ENCODE measurements around the gene EZH2. TPM values are rescaled to one million over a fixed set of nuclear protein-coding genes. Genes with fewer than 3 reads are reported as not detected.
A peak's percentile ranks its signal among the peaks of the same experiment; 100 is the strongest.

Gene EZH2
- total RNA-seq, 1 experiment from 2014 or later = 18.4 TPM

- no peak for DNase-seq
- Histone ChIP-seq H3K27me3 (ENCODE audit: control insufficient read depth, insufficient read depth, low read length) (no peaks in the 10 kb centered on the region), H3K4me3 (ENCODE audit: insufficient read depth, low read depth, low read length) (peak overlapping the region; percentile 78), H3K36me3 (replicated peaks; ENCODE audit: control insufficient read depth, insufficient read depth, low read length) (no peaks in the 10 kb centered on the region)
Observed at GRCh38 chr7:148882841-148883265, 1.2 kb downstream of the EZH2 start.

GRCh38 chr7:148882192-148882591 is 1.9 kb downstream of the EZH2 start:
- Histone ChIP-seq H3K4me3 (ENCODE audit: insufficient read depth, low read depth, low read length) (no peak overlapping the region), H3K27me3 (ENCODE audit: control insufficient read depth, insufficient read depth, low read length) (no peaks in the 10 kb centered on the region), H3K36me3 (replicated peaks; ENCODE audit: control insufficient read depth, insufficient read depth, low read length) (no peaks in the 10 kb centered on the region)
- DNase-seq = no peak

DNA sequence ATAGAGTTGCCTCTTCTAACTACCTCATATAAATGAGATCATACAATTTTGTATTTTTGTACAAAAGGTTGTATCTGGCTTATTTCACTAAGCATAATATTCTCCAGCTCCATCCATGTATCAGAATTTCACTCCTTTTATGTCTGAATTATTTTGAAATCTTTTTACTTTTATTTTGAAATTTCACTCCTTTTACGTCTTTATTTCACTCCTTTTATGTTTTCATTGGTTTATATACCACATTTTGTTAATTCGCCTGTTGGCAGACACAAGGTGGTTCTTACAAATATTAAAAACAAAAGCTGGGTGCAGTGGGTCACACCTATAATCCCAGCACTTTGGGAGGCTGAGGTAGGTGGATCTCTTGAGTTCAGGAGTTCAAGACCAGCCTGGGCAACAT is 5.8 kb downstream of the EZH2 start:
- Histone ChIP-seq H3K36me3 (replicated peaks; ENCODE audit: control insufficient read depth, insufficient read depth, low read length) (no peaks in the 10 kb centered on the region), H3K4me3 (ENCODE audit: insufficient read depth, low read depth, low read length) (no peak overlapping the region), H3K27me3 (ENCODE audit: control insufficient read depth, insufficient read depth, low read length) (no peaks in the 10 kb centered on the region)
- no peak for DNase-seq

DNA sequence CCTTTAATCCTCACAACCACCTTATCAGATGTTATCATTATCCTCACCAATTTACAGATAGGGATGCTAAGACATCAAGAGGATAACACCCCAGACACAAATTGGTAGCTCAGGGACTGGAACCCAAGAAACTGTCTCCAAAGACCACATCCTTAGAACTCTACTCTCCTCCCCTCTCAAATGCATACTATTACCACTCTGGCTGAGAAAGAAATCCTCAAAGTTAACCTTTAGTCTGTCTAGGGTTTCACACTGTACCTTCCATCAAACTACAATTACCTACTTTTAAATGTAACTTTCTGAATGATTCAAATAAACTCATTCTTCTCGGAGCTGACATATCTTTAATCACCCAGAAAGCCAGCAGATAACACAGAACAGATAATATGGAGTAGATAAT is 6.6 kb downstream of the EZH2 start:
- H3K36me3 ChIP-seq (replicated peaks; ENCODE audit: control insufficient read depth, insufficient read depth, low read length) = no peaks in the 10 kb centered on the region
- H3K27me3 ChIP-seq (ENCODE audit: control insufficient read depth, insufficient read depth, low read length) = no peaks in the 10 kb centered on the region
- DNase-seq = no peak
- H3K4me3 ChIP-seq (ENCODE audit: insufficient read depth, low read depth, low read length) = no peak overlapping the region

DNA sequence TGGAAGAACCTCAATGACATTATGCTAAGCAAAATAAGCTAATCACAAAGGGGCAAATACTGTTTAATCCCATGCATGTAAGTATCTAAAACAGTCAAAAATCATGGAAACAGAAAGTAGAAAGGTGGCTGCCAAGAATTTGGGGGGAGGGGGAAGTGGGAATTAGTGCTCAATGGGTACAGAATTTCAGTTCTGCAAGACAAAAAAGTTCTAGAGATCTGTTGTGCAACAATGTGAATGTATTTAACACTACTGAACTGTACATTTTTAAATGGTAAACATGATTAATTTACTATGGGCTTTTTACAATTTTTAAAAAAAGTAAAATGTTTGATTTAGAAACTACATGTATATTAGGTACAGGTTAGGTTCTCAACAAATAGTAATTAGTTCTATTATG is 11.9 kb downstream of the EZH2 start:
- DNase-seq = no peak
- Histone ChIP-seq H3K4me3 (ENCODE audit: insufficient read depth, low read depth, low read length) (no peak overlapping the region), H3K27me3 (ENCODE audit: control insufficient read depth, insufficient read depth, low read length) (no peaks in the 10 kb centered on the region), H3K36me3 (replicated peaks; ENCODE audit: control insufficient read depth, insufficient read depth, low read length) (no peaks in the 10 kb centered on the region)

DNA sequence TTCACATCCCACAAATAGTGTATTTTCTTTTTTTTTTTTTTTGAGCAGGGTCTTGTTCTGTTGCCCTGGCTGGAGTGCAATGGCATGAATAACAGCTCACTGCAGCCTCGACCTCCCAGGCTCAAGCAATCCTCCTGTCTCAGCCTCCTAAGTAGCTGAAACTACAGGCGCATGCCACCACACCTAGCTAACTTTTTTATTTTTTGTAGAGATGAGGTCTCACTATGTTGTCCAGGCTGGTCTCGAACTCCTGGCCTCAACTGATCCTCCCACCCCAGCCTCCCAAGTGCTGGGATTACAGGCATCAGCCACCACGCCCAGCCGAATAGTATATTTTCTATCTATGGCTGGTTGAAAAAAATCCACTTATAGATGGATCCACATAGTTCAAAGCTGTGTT is 12.5 kb downstream of the EZH2 start:
- H3K4me3 ChIP-seq (ENCODE audit: insufficient read depth, low read depth, low read length) = no peak overlapping the region
- no peaks in the 10 kb centered on the region for H3K27me3 ChIP-seq (ENCODE audit: control insufficient read depth, insufficient read depth, low read length)
- no peak for DNase-seq
- H3K36me3 ChIP-seq (replicated peaks; ENCODE audit: control insufficient read depth, insufficient read depth, low read length) = no peaks in the 10 kb centered on the region

DNA sequence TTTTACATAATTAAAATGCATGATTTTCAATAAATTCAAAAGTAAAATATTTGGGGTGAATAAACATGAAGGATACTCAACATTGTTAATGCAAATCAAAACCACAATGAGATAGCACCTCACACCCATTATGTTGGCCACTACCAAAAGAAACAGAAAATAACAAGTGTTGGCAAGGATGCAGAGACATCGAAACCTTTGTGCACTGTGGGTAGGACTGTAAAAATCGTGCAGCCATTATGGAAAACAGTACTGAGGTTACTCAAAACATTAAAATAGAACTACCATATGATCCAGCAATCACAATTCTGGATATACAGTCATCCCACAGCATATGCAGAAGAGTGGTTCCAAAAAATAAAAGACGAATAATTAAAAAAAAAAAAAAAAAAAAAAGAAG is 13.1 kb downstream of the EZH2 start:
- H3K36me3 ChIP-seq (replicated peaks; ENCODE audit: control insufficient read depth, insufficient read depth, low read length) = no peaks in the 10 kb centered on the region
- DNase-seq = no peak

DNA sequence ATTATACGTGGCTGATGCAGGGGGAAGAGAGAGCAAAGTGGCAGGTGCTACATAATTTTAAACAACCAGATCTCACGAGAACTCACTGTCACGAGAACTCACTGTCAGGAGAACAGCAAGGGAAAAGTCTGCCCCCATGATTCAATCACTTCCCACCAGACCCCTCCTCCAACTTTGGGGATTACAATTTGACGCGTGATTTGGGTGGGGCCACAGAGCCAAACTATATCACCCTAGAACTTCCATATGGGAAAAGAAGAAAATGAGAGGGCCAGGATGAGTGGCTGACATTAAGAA is 15.8 kb downstream of the EZH2 start:
- Histone ChIP-seq H3K36me3 (replicated peaks; ENCODE audit: control insufficient read depth, insufficient read depth, low read length) (no peaks in the 10 kb centered on the region), H3K4me3 (ENCODE audit: insufficient read depth, low read depth, low read length) (no peak overlapping the region), H3K27me3 (ENCODE audit: control insufficient read depth, insufficient read depth, low read length) (no peaks in the 10 kb centered on the region)
- no peak for DNase-seq

More for the DNA sequence above, 13.1 kb downstream of the EZH2 start:
- H3K27me3 ChIP-seq (ENCODE audit: control insufficient read depth, insufficient read depth, low read length) = no peaks in the 10 kb centered on the region
- H3K4me3 ChIP-seq (ENCODE audit: insufficient read depth, low read depth, low read length) = no peak overlapping the region

- no peaks in the 10 kb centered on the region for H3K27me3 ChIP-seq (ENCODE audit: control insufficient read depth, insufficient read depth, low read length)
- DNase-seq = no peak
- H3K4me3 ChIP-seq (ENCODE audit: insufficient read depth, low read depth, low read length) = no peak overlapping the region
- no peaks in the 10 kb centered on the region for H3K36me3 ChIP-seq (replicated peaks; ENCODE audit: control insufficient read depth, insufficient read depth, low read length)
Observed at GRCh38 chr7:148867596-148868377, 16.3 kb downstream of the EZH2 start.

- H3K27me3 ChIP-seq (ENCODE audit: control insufficient read depth, insufficient read depth, low read length) = no peaks in the 10 kb centered on the region
- DNase-seq = no peak
- H3K4me3 ChIP-seq (ENCODE audit: insufficient read depth, low read depth, low read length) = no peak overlapping the region
- H3K36me3 ChIP-seq (replicated peaks; ENCODE audit: control insufficient read depth, insufficient read depth, low read length) = no peaks in the 10 kb centered on the region
Observed at GRCh38 chr7:148866362-148866761, 17.7 kb downstream of the EZH2 start.

DNA sequence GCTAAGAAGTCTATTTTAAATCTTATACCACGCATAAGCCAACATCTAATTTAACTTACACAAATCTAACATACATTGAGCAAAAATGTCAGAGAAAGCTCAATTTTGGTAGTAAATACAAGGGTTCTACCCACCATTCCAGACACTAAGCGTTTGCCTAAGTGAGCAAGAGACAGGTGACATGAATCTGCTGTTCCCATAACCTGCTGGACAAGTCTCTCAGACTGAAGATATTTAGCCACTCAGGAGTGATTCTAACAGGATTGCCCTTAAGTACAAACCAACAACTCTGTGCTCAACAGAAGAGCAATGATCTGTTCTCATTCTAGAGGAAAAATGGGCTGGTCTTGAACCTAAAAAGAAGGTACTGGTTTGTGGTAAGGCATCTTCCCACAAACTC is 18.8 kb downstream of the EZH2 start:
- Histone ChIP-seq H3K27me3 (ENCODE audit: control insufficient read depth, insufficient read depth, low read length) (no peaks in the 10 kb centered on the region), H3K4me3 (ENCODE audit: insufficient read depth, low read depth, low read length) (no peak overlapping the region), H3K36me3 (replicated peaks; ENCODE audit: control insufficient read depth, insufficient read depth, low read length) (no peaks in the 10 kb centered on the region)
- no peak for DNase-seq

GRCh38 chr7:148863324-148863723 is 20.8 kb downstream of the EZH2 start:
- H3K4me3 ChIP-seq (ENCODE audit: insufficient read depth, low read depth, low read length) = no peak overlapping the region
- no peaks in the 10 kb centered on the region for H3K27me3 ChIP-seq (ENCODE audit: control insufficient read depth, insufficient read depth, low read length)
- no peak for DNase-seq
- no peaks in the 10 kb centered on the region for H3K36me3 ChIP-seq (replicated peaks; ENCODE audit: control insufficient read depth, insufficient read depth, low read length)

DNA sequence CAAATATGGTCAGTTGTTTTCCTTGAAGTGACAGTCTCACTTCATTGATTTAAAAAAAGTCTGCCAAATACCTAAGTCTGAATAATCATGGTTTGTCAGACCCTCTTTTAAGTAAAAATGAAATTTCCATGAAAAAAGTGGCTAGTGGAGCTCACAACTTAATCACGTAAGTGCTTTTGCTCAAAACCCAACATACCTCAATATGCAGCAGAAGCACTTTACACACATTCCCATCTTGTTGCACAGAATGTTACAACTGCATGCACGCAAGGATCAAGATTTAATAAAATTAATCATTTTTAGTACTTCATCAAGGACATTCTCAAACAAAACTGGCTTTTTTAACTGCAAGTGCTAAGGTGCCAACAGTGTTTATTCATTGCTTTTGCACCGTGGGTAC is 21.6 kb downstream of the EZH2 start:
- DNase-seq = no peak
- no peaks in the 10 kb centered on the region for H3K27me3 ChIP-seq (ENCODE audit: control insufficient read depth, insufficient read depth, low read length)
- no peaks in the 10 kb centered on the region for H3K36me3 ChIP-seq (replicated peaks; ENCODE audit: control insufficient read depth, insufficient read depth, low read length)
- H3K4me3 ChIP-seq (ENCODE audit: insufficient read depth, low read depth, low read length) = no peak overlapping the region

DNA sequence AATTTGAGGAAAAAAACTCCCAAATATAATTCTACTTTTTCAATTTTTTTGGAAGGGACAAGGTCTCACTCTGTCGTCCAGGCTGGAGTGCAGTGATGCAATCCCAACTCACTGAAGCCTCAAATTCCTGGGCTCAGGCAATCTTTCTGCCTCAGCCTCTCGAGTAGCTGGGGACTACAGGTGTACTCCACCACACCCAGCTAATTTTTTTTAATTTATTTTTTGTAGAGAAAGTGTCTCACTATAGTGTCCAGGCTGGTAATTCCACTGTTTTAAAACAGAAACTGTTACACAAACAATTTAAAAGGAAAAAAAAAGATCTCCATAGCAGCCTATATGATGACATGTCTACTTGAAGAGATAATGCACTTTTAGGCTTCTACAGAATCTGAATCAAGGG is 25.6 kb downstream of the EZH2 start:
- Histone ChIP-seq H3K27me3 (ENCODE audit: control insufficient read depth, insufficient read depth, low read length) (no peaks in the 10 kb centered on the region), H3K36me3 (replicated peaks; ENCODE audit: control insufficient read depth, insufficient read depth, low read length) (no peaks in the 10 kb centered on the region), H3K4me3 (ENCODE audit: insufficient read depth, low read depth, low read length) (no peak overlapping the region)
- no peak for DNase-seq

DNA sequence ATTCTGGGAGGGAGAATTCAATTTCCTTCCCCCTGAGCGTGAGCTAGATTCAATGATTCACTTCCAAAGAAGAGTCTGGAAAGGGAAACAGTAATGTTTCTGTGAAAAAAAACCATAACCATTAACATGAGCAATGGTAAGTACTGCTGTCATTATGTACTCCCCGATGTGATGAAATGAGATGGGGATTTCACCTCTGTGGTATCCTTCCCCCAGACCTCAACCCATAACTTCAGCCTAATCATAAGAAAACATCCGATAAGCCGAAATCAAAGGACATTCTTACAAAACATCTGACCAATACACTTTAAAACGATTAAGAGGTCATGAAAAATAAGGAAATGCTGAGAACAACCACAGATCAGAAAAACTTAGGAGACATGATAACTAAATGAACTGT is 27.2 kb downstream of the EZH2 start:
- Histone ChIP-seq H3K36me3 (replicated peaks; ENCODE audit: control insufficient read depth, insufficient read depth, low read length) (no peaks in the 10 kb centered on the region), H3K4me3 (ENCODE audit: insufficient read depth, low read depth, low read length) (no peak overlapping the region), H3K27me3 (ENCODE audit: control insufficient read depth, insufficient read depth, low read length) (no peaks in the 10 kb centered on the region)
- DNase-seq = no peak

DNA sequence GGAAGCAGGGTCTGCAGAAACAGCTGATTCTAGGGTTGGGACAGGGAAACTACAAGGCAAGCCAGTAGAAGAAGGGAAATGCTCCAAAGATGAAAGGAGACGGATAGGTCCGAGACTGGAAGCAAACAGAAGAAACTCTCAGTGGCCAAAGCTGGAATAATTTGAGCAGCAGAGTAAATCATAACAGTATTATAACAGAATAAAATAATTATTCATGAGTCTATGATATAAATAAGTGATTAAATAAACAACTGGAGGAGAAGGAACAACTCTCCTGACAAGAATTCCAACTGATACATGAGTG is 27.6 kb downstream of the EZH2 start:
- Histone ChIP-seq H3K27me3 (ENCODE audit: control insufficient read depth, insufficient read depth, low read length) (no peaks in the 10 kb centered on the region), H3K36me3 (replicated peaks; ENCODE audit: control insufficient read depth, insufficient read depth, low read length) (no peaks in the 10 kb centered on the region), H3K4me3 (ENCODE audit: insufficient read depth, low read depth, low read length) (no peak overlapping the region)
- DNase-seq = no peak
